Measurements from ENCODE around the gene VTCN1.

VTCN1 gene

DNA sequence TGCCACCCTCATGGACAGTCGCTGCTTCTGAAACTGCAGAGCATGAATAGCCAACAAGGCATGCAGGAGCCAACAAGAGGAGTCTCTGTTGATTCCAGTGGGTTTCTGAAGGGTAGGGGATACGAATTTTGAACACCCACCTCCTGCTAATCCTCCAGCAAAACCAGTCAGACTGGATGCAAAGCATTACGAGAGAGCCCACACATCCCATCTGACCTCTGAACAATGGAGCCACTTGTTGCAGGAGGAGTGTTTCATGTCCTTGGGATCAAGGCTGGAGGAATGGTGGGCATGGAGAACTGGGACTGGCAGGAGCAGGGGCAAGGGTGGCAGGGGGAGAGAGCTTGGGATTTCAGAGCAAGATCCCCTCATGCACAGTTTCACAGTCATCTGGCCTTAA lies 1.6 kb downstream of the VTCN1 start:
- DNase-seq (ENCODE audit: low spot score): no peak

DNA sequence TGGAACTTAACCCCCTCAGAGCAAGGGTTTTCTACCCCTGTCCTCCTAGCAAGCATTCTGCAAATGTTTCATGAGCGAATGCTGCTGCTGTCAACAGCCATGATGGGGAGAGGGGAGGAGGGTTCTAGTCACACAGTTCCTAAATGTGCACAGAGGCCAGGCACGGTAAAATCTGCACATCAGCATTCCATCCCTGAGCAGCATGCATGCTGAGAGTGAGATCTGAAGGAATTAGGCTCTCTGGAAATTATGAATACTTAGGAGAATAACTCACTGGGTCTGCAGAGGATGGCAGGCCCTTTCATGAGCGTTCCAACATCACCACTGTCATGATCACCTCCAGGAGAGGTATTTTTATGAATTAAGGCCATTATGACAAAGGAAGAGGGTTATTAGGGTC lies 2.1 kb downstream of the VTCN1 start:
- no peak for DNase-seq (ENCODE audit: low spot score)

DNA sequence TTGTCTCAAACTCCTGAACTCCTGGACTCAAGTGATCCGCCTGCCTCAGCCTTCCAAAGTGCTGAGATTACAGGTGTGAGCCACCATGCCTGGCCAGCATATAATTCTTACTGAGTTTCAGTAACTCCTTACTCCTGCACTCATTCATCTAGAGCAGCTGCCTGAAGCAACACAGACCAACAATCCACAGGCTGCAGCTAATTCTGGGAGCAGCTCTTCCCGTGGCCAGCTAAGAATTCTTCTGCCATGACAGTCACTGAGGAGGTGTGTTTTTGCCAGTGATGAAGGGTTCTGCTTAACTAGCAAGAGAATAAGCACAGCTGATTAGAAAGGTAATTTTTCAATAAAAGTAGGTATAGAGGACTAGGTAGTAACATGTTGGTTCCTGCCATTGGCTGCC lies 5.4 kb downstream of the VTCN1 start:
- no peak for DNase-seq (ENCODE audit: low spot score)

DNA sequence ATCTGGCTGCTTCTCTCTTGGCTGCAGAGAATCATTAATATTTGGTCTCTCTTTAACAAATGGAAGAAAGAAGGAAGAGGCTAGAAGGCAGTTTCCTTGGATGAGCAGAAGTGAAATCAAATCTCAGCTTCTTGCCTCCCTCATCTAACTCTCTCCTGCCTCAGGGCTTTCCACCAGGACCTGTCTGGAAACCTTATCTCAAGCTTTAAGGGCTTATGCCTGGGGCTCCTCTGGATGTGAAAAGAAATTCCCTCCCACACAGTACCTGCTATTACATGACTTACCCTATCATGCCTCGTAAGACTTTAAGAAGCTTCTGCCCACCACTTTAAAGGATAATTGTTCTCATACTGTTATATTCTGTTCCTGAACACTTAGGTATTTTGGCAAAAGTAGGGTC lies 8.9 kb downstream of the VTCN1 start:
- no peak for DNase-seq (ENCODE audit: low spot score)

DNA sequence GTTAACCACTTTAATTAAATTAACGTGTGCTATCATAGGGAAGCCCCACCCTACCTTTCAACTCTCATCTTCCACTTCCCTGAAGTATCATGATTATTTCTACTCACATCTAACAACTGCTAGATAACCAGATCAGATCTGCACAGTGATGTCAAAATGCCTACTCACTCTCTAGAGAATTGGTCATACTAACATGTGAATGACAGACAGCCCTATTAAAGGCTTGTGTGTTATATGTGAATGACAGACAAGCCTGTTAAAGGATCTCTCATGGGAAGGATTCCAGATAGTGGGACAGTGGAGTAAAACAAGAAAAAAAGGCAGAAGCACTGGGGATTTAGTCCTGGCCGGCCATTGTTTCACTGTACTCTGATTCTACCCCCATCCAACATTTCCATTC lies 12.6 kb downstream of the VTCN1 start:
- DNase-seq (ENCODE audit: low spot score): no peak

DNA sequence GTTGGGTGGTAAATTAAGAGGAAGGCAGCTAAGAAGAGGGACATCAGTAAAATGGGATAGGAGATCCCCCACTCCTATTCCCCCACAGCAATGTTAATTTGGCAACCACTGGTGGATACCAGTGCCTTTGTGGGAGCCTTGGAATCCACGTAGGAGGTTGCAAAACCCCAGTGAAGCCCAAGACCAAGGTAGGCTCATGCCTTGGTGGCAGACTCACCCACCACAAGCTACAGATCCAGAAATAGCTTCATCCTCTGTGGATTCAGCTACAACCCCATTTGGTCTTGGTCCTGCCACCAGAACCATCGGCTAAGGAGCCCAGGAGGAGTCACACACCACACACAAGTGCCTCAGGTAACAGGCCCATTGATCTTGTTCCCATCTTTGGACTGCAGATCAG lies 21.0 kb downstream of the VTCN1 start:
- no peak for DNase-seq (ENCODE audit: low spot score)

DNA sequence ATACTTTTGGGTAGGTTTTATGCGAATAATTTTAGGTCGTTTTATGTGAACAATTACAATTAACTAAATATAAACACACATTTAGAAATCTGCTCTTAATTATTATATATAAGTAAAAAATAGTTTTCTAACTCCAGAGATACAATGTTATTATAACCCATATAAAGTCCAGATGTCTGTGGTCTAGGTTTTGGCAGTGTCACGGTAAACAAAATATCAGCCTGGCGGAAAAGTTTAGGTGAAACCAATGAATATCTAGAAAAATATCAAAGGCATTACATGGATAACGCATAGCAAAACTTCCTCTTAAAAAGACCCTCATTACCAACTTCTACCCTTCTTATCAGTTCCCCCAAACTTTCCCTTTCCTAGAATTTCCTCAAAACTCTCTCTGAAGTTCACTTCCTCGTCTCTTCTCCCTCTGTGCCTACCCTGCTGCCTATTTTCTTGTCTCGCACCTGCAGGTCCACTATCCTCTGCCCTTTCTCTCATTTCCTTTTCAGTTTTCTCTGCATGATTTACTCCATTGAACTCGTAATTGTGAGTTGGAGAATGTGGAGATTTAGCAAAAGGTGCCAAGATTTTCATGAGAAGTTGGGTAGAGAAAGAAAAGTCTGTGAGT lies 21.8 kb downstream of the VTCN1 start:
- no peak for DNase-seq (ENCODE audit: low spot score)

DNA sequence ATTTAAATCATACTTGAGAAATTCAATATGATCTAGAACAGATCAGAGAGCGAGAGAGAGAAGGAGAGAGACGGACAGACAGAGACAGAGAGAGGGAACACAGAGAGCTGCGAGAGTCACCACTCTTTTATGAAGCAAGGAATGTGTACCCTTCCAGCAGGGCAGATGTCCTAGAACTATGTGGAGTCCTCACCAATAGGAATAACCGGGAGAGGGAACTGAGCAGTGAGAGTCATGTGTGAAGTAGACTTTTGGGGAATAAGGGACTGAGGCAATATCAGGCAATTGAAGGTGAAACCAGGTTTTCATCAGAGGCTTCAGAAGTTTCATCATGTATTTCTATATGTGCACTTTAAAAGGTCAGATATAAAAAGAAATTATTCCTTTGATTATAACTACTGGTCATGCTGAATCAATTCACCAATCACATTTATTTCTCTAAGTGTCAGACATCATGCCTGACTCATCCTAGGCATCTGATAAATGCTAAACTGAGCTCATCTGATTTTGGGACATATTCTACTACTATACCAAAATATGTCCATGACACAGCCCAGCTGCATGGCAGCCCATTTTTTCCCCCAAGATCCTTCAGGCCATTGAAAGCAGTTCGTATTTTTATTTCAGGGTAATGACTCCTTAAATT lies 22.4 kb downstream of the VTCN1 start:
- DNase-seq (ENCODE audit: low spot score): no peak

DNA sequence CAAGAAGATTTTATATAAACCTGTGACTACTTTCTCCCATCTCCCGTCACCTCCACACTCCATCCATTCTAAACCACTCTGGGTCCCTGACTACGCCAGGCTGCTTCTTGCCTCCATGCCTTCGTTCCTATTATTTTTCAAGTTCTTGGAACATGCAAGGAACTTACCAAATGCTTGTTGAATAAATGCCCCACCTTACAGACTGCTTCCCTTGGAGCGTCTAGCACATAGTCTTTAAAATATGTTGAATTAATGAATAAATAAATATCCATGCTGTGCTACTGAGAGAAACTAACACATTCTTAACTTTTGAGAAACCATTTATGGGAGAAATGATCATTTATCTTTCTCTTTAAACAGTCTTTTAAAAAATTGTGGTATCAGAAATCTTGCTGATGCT lies 27.6 kb downstream of the VTCN1 start:
- no peak for DNase-seq (ENCODE audit: low spot score)

DNA sequence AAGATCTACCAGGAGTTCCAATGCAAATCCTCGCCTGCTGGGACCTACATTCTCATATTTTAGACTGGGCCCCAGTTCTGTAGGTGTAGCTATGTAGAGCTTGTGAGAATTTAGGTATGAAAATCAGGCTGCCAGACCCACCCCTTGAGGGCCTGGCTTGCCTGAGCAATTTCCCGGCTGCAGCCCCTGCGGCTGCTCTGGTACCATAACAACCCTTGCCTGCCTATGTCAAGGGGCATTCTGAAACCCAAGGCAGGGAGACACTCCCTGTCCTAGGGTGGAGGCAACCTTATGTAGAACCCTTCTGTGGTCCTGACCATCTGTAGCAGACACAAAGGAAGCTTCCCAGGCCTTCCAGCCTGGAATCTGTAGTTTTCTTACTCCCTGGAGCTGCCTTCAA lies 28.4 kb downstream of the VTCN1 start:
- DNase-seq (ENCODE audit: low spot score): no peak

DNA sequence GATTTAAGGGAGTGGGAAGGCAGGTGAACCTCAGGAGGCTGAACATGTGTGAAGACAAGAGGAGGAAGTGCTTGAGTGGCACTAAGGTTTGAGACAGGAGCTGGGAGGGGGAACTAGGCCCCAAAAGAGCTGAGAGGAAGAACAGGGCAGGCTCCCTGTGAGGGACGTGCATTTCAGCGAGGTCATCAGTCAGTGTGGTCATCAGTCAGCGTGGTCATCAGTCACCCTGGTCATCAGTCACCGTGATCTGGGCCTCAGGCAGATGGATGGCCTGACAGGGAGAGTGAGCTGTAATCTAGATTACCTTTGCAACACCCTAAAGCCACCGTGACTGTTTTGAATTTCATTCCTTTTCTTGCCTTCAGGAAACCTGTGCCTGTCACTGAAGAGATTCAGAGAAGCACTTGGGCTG lies 29.1 kb downstream of the VTCN1 start:
- no peak for DNase-seq (ENCODE audit: low spot score)

DNA sequence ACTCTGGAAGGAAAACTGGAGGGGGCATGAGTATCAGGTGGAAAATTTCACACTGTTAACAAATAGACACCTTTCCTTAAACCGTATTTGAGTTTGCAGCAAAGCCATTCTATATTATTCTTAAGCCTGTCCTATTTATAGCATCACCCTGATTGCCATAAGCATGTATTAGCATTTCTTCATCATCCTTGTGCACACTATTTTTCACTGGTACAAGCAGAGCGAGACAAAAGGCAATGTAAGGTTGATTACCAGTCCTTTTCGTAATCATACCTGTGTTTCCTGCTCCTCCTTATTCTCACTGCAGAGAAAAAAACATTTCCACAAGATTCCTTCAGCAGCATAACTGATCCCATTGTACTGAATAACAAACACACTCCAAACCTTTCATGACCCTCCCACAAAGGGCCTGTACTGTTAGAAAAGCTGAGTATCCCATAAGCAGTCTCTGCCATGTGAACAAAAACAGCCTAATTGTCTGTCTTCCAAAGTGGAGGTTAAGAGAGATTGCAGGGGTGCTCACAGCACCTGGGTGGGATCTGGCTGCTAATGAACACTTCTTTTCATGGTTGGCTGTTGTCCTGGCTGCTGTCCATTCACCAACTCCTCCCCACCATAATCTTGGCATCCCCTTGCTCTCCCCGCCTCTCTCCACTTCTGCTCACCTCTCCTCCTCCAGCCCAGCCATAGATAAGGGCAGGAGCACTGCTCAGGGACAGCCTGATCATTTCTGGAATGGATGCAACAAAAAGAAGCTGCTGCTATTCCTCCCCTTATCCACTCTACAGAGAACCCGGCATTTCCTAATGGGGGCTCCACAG lies 30.4 kb downstream of the VTCN1 start:
- no peak for DNase-seq (ENCODE audit: low spot score)

DNA sequence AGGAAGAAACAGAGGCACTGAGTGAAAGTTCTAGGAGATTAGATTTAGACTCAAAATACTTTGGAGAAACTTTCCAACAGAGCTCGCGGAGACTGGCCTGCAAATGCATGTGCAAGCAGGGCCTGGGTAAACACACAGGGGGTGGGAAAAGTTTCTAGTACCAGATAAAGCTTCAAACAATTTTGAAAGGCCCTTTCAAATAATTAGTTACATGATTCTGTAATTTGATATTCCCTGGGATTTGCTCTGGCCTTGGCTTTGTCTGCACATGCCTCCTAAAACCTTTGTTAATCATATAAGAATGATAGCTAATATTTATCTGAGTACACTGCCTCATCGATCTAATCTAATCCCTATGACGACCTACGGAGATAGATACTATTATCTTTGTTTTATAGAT lies 31.3 kb downstream of the VTCN1 start:
- DNase-seq (ENCODE audit: low spot score): no peak

DNA sequence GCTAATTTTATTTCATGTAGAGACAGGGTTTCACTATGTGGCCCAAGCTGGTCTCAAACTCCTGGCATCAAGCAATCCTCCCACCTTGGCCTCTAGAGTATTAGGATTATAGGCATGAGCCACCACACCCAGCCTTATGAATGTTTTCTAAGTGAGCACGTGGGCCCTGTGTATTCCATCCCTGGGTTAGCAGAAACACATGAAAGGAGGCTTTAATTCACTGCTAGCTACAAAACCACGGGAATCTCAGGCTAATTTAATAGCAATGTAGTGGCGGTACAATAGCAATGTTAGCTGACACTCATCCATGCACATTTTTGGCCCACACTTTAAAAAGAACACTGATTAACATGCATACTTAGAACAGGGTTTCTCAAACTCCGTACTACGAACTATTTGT lies 32.0 kb downstream of the VTCN1 start:
- no peak for DNase-seq (ENCODE audit: low spot score)

DNA sequence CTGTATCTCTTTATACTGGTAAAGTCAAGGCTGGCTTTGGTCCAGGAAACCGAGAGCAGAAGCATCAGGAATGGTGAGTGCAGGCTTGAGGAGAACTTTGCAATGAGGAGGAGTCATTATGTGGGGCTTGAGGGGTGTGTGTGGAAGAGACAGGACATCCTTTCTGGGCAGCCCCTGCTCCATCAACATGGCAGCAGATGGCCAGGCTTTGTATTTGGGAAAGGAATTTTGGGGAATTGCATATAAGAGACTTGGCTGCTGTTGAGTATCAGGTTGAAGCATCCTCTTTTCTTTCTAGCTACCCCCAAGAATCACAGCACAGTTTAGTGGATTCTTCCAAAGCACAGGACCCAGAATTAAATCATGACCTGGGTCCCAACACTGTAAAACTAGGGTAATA lies 33.4 kb downstream of the VTCN1 start:
- DNase-seq (ENCODE audit: low spot score): no peak

DNA sequence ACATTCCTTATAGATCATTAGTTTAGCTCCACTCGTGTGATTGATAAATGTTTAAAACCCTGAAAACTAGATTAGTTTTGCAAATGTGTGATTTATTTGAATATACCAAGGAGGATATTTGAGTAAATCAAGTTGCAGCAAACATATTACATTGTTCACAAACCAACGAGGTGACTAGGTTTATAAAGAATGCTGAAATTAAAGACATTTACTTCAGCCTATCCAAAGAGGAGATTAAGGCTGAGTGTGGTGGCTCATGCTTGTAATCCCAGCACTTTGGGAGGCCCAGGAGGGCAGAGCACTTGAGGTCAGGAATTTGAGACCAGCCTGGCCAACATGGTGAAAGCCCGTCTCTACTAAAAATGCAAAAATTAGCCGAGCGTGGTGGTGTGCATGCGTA lies 34.1 kb downstream of the VTCN1 start:
- no peak for DNase-seq (ENCODE audit: low spot score)

DNA sequence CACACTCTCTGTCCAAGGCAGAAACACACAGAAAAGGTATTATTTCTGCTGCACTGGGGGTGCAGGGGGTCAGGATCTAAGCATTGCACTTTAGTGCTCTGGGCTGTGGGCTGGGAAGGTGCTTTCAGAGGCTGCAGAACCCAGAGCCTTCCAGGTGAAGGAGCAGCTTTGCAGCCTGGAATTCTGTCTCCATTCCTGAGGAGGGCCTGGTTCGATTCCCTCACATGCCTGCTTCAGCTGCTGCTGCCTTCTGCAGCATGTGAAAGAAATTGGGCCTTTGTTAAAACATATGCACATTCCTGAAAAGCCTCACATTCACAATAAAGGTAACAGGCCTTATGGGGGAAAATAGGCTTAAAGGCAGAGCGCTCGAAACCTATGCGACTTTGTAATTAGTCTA lies 35.9 kb downstream of the VTCN1 start:
- DNase-seq (ENCODE audit: low spot score): no peak

DNA sequence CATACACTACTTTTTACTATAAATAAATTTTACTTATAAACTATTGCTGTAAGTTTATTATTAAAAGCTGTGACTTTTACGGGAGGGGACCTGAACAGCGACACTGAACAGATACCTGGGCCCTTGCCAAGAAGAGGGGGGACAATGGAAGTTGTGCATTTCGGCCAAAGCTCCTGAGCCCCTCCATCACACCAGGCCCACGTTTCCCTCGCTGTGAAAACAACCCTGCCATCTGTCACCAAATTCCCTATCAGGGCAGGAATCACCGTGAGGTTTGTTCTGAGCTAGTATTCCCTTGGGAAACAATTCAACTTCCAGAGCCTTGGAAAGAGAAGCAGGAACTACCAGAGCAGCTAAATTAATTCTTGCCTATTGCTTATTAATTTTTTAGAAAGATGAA lies 37.0 kb downstream of the VTCN1 start:
- peak; percentile 68 for DNase-seq (ENCODE audit: low spot score)

DNA sequence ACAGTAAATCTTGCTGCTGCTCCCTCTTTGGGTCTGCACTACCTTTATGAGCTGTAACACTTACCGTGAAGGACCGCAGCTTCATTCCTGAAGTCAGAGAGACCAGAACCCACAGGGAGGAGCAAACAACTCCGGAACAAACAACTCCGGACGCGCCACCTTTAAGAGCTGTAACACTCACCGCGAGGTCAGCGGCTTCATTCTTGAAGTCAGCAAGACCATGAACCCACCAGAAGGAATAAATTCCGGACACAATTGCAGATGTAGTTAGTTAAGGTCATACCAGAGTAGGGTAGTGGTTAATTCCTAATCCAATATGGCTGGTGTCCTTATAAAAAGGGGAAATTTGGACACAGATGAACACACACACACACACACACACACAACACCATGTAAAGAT lies 37.7 kb downstream of the VTCN1 start:
- DNase-seq (ENCODE audit: low spot score): no peak

DNA sequence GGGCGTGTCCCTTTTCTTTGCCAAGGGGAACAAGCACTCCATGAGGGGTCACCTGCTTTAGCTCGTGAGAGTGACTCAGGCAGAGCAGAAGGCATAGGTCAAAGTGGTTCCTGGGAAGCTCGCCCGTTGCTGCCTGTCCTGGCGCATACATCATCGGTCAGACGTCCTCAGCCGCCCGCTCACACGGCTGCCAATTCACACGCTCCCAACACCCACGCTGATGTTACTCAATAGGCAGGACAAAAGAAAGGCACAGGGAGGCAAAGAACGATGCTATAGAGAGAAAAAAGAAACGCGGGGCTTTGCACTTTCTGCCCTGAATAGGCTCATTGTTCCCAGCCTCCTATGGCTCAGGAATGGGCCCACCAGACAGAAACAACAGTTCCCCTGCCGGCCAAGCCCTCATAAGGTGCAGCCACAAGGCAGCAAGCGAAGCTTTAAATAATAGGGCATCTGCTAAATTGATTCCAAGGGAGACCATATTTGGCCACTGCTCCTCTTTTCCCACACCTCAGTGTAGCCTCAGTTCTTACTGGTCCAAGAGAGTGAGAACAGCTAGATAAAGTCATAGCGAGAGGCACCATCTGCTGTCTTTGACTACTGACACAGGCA lies 38.7 kb downstream of the VTCN1 start:
- no peak for DNase-seq (ENCODE audit: low spot score)

DNA sequence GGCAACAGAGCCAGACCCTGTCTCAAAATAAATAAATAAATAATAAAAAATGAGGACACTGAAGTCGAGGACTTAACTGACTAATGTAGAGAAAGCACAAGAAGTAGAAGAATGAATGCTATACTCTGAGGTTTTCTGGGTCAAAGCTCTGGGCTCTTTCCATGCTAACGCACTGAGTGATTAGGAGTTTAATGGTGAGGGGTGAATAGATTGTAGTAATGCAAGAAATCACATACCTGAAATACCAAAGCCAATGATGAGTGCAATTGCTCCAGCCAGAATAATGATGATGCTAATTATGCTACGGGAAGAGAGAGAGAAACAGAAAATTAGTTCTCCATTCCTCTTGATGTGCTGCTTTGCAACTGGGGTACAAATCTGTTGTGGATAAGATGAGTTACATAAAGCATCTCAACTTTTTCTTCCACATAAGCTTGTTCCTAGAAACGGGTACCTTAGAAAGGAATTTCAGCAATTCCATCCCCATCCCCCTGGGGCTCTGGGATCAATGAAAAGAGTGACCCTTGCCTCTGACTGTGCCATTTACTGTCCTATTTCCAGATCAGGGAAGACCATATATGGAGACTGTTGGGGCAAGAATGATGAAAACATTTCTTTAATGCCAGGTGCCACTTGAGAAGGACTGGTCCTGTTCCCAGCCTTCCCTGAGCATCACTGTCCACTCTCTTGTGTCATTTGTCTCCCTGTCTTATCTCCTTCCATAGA lies 40.7 kb downstream of the VTCN1 start:
- no peak for DNase-seq (ENCODE audit: low spot score)

DNA sequence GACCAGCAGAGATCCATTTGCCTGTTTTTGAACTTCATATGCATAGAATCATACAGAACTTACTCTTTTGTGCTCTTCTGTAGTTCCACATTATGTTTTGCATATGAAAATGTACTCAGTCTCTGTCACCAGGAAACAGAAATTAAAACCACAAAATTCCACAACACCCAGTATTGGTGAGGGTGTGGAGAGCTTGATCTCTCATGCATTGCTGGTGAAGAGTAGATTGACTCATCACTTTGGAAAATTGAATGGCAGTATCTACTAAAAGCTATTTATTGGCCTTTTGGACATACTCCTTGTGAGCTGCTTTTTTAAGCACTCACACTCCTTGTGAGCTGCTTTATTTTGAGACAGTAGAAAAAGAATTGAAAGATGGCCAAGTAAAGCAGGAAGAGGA lies 43.3 kb downstream of the VTCN1 start:
- DNase-seq (ENCODE audit: low spot score): no peak

Data from SK-N-DZ (cell line).